Esophagus squamous epithelium (tissue), 5 donors: ENCODE data around the gene LASP1NB.

ENCODE experiments used
- DNase-seq: peaks from one replicate; lab custom pipeline; 2025; lab: John Stamatoyannopoulos, UW
- H3K27ac ChIP-seq, 4 donors: fragments of 200-600 bp; sonication (generic); one replicate each; pipeline ENCODE4 v1.5.1; 2016 to 2019; ENCODE audit warnings: mild to moderate bottlenecking in 1 of 4
- H3K27me3 ChIP-seq, 4 donors: fragments of 200-600 bp; sonication (generic); 1 replicate in 3 of 4; 2 replicates in 1 of 4; pipeline versions ENCODE4 v1.5.1 to v1.6.0; 2017 to 2021; ENCODE audit warnings: antibody characterized with exemption in 1 of 4
- H3K36me3 ChIP-seq, 3 donors: fragments of 200-600 bp; sonication (generic); one replicate each; pipeline ENCODE4 v1.5.1; 2016 to 2019
- H3K4me1 ChIP-seq, 3 donors: fragments of 200-600 bp; sonication (generic); one replicate each; pipeline ENCODE4 v1.5.1; 2017 to 2019
- H3K4me3 ChIP-seq, 4 donors: fragments of 200-600 bp; sonication (generic); 1 replicate in 3 of 4; 2 replicates in 1 of 4; pipeline ENCODE4 v1.5.1; 2016 to 2019; ENCODE audit warnings: mild to moderate bottlenecking in 2 of 4, moderate library complexity in 1 of 4
- H3K9me3 ChIP-seq, 3 donors: fragments of 200-600 bp; sonication (generic); one replicate each; pipeline ENCODE4 v1.5.1; 2016 to 2019
- POLR2A ChIP-seq, 4 donors: fragments of 450-650 bp; IDR thresholded peaks; one replicate each; pipeline ENCODE4 v1.6.1; 2017; ENCODE audit warnings: antibody characterized with exemption in 4 of 4, mild to moderate bottlenecking in 4 of 4, moderate library complexity in 3 of 4
- WGBS, 2 donors: methylation state at CpG; one replicate each; pipeline ENCODE4 v1.1.5; 2018; 5-methylcytosine and 5-hydroxymethylcytosine counted together
- intact Hi-C: fragments of 100-400 bp; cut with DNase I; formaldehyde crosslinking; loops from one replicate; pipeline ENCODE4 v1.15.0; 2022
- TF ChIP-seq, protein P1 (sequence below), 6 experiments: fragments of 450-650 bp in 4 of 6; fragments of 200-600 bp in 2 of 6; sonication (generic) in 2 of 6; IDR thresholded peaks; one replicate each; pipeline ENCODE4 v1.5.1; 2016 to 2019; ENCODE audit warnings: antibody characterized with exemption in 6 of 6, mild to moderate bottlenecking in 4 of 6, moderate library complexity in 4 of 6
- donor health status: DM: yes; HTN: yes; CAD: no.

Gene LASP1NB

DNA sequence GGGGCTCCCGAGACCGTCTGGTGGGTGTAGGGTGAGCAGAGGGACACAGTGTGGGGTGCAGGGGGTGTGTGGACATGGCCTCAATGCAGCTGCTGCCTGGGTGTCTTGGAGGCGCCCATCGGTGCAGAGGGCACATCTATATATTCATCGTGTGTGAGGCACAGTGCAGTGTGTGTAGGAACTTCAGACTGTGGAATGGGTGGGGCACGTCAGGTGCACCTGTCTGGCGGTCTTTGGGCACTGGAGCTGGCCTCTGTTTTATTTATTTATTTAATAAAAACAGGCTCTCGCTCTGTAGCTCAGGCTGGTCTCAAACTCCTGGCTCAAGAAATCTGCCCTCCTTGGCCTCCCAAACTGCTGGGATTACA lies 38.8 kb upstream of the LASP1NB start:
- Histone ChIP-seq H3K27me3 (no peaks in the 10 kb centered on the region), H3K36me3 (peaks cover 5 to 97% (median 9%) of the 10 kb centered on the region in 3 donors), H3K9me3 (no peaks in the 10 kb centered on the region), H3K4me1 (peaks cover 42 to 81% (median 45%) of the 10 kb centered on the region in 3 donors), H3K27ac (no peak overlapping the region), H3K4me3 (no peak overlapping the region)
- TF ChIP-seq, protein P1, sequence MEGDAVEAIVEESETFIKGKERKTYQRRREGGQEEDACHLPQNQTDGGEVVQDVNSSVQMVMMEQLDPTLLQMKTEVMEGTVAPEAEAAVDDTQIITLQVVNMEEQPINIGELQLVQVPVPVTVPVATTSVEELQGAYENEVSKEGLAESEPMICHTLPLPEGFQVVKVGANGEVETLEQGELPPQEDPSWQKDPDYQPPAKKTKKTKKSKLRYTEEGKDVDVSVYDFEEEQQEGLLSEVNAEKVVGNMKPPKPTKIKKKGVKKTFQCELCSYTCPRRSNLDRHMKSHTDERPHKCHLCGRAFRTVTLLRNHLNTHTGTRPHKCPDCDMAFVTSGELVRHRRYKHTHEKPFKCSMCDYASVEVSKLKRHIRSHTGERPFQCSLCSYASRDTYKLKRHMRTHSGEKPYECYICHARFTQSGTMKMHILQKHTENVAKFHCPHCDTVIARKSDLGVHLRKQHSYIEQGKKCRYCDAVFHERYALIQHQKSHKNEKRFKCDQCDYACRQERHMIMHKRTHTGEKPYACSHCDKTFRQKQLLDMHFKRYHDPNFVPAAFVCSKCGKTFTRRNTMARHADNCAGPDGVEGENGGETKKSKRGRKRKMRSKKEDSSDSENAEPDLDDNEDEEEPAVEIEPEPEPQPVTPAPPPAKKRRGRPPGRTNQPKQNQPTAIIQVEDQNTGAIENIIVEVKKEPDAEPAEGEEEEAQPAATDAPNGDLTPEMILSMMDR (IDR thresholded peaks at IDR 0.05) = no peak
- TF ChIP-seq POLR2A (IDR thresholded peaks at IDR 0.05) = no peak
- intact Hi-C loops = no loop called here
- WGBS, 2 donors = 55 to 86% methylated on average over 7 of the region's 8 CpGs
- DNase-seq = no peak

DNA sequence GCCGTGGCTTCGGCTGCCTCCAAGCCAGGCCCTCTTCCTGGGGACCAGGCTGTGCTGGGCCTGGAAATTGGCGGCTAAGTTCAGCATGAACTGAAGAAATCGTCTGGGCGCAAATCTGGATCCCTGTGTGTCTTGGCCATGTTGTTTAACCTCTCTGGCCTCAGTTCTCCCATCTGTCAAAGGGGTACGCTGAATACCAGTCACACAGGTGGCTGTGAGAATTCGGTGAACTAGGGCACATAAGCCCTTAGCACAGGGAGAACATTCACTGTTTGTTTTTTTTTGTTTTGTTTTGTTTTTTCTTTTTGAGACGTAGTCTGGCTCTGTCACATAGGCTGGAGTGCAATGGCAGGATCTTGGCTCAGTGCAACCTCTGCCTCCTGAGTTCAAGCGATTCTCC lies 36.6 kb upstream of the LASP1NB start:
- intact Hi-C loops = no loop called here
- Histone ChIP-seq H3K4me1 (peaks cover 35 to 80% (median 43%) of the 10 kb centered on the region in 3 donors), H3K27me3 (no peaks in the 10 kb centered on the region), H3K4me3 (no peak overlapping the region), H3K36me3 (peaks cover 5 to 97% (median 19%) of the 10 kb centered on the region in 3 donors), H3K9me3 (no peaks in the 10 kb centered on the region), H3K27ac (no peak overlapping the region)
- no peak for DNase-seq
- TF ChIP-seq POLR2A (IDR thresholded peaks at IDR 0.05) = no peak
- TF ChIP-seq, protein P1 (IDR thresholded peaks at IDR 0.05) = no peak
- WGBS, 2 donors = 87 to 90% methylated on average over 7 to 9 of the region's 9 CpGs

DNA sequence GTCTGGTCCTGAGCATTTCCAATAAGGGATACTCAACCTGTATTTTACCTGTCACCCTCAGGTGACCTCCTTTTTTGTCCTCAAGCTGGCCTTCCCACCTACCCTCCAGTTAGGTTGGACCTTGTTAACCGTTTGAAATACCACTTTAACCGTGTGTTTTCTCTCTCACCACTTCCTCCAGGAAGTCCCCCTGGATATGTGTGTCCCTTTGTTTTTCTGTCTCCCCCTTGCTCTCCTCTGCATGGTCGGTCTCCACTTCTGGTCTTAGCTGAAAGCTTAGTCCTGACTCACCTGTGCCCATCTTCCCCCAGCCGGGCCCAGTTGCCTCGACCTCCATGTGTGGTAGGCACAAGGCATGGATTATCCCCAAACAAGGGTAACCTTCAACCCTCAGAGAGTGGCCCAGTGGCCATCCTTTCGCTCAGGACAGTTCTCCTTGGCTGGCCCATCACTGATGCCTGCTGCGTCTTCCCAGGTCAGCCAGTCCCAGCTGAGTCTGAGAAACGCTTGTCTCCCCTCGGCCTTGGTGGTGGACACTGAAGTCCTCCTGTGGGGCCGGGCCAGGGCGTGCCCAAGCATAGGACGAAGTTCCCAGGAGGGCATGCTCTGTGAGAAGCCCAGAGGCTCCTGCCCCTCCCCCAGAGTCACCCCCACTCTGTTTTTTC lies 35.5 kb upstream of the LASP1NB start:
- Histone ChIP-seq H3K9me3 (no peaks in the 10 kb centered on the region), H3K4me3 (no peak overlapping the region), H3K27ac (no peak overlapping the region), H3K4me1 (peaks cover 33 to 80% (median 38%) of the 10 kb centered on the region in 3 donors), H3K27me3 (no peaks in the 10 kb centered on the region), H3K36me3 (peaks cover 5 to 99% (median 19%) of the 10 kb centered on the region in 3 donors)
- WGBS, 2 donors = 57 to 70% methylated on average over 3 to 5 of the region's 12 CpGs
- DNase-seq = no peak
- TF ChIP-seq POLR2A (IDR thresholded peaks at IDR 0.05) = no peak
- TF ChIP-seq, protein P1 (IDR thresholded peaks at IDR 0.05) = no peak
- intact Hi-C loops = no loop called here

DNA sequence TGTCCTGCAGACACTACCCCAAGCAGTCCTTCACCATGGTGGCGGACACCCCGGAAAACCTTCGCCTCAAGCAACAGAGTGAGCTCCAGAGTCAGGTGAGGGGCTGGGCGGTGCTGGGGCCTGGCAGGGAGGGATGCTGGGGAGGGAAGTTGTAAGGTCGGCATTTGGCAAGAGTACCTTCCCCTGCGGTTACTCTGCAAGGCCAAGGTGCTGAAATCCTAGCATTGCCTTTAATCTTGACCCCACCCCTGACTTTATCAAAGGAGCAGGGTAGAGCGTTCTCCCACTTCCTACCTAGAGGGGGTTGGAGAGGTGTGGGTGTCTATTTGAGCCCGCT lies 35.0 kb upstream of the LASP1NB start:
- Histone ChIP-seq H3K36me3 (peaks cover 5 to 99% (median 19%) of the 10 kb centered on the region in 3 donors), H3K27me3 (no peaks in the 10 kb centered on the region), H3K4me3 (no peak overlapping the region), H3K4me1 (peaks cover 28 to 77% (median 33%) of the 10 kb centered on the region in 3 donors), H3K27ac (peak overlapping the region in 1 of 4 donors; percentile 2), H3K9me3 (no peaks in the 10 kb centered on the region)
- TF ChIP-seq POLR2A (IDR thresholded peaks at IDR 0.05) = no peak
- TF ChIP-seq, protein P1 (IDR thresholded peaks at IDR 0.05) = no peak
- no peak for DNase-seq
- WGBS, 2 donors = 70 to 82% methylated on average over 5 to 6 of the region's 8 CpGs
- intact Hi-C loops = no loop called here

DNA sequence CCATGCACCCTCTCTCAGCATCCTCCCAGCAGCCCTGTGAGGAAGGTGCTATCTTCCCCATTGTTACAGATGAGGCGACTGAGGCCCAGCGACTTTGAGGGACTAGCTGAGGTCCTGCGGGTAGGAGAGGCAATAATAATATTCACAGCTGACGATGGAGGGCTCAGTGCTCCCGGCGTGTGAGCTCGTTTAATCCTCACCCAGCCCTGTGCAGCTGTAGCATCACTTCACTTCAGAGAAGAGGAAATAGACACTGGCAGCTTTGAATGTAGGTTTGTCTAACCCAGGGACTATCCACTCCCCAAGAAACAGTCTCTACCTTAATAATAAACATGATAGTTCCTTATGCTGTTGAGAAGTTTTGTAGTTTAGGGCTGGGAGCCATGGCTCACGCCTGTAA lies 34.0 kb upstream of the LASP1NB start:
- Histone ChIP-seq H3K9me3 (no peaks in the 10 kb centered on the region), H3K27me3 (no peaks in the 10 kb centered on the region), H3K27ac (no peak overlapping the region), H3K36me3 (peaks cover 5 to 100% (median 19%) of the 10 kb centered on the region in 3 donors), H3K4me3 (no peak overlapping the region), H3K4me1 (peaks cover 19 to 77% (median 29%) of the 10 kb centered on the region in 3 donors)
- WGBS, 2 donors = 74 to 82% methylated on average over 2 to 3 of the region's 8 CpGs
- no peak for TF ChIP-seq POLR2A (IDR thresholded peaks at IDR 0.05)
- TF ChIP-seq, protein P1 (IDR thresholded peaks at IDR 0.05) = no peak
- intact Hi-C loops = no loop called here
- DNase-seq = no peak
